ENCODE measurements around the gene C6orf120.

The C6orf120 gene

GRCh38 chr6:169685860-169686259 lies 16.1 kb upstream of the C6orf120 start:
- no peak for DNase-seq

GRCh38 chr6:169689287-169689686 lies 12.6 kb upstream of the C6orf120 start:
- no peak for DNase-seq

- no peak for DNase-seq
These were observed 10.7 kb upstream of the C6orf120 start for GRCh38 chr6:169691260-169691659.

GRCh38 chr6:169692516-169692915 lies 9.4 kb upstream of the C6orf120 start:
- DNase-seq: no peak

- no peak for DNase-seq
These were observed 6.8 kb upstream of the C6orf120 start for GRCh38 chr6:169695131-169695530.

GRCh38 chr6:169697115-169697514 lies 4.8 kb upstream of the C6orf120 start:
- peak; percentile 2 for DNase-seq

- DNase-seq: no peak
These were observed 1.6 kb upstream of the C6orf120 start for GRCh38 chr6:169700296-169700695.

GRCh38 chr6:169701311-169701953 lies 494 bp upstream of the C6orf120 start:
- DNase-seq: peak; percentile 60

- DNase-seq: no peak
These were observed 917 bp downstream of the C6orf120 start for GRCh38 chr6:169702840-169703246.

- no peak for DNase-seq
These were observed 5.8 kb downstream of the C6orf120 start for GRCh38 chr6:169707772-169708171.

GRCh38 chr6:169709293-169709692 lies 7.4 kb downstream of the C6orf120 start:
- DNase-seq: no peak

GRCh38 chr6:169710009-169710408 lies 8.1 kb downstream of the C6orf120 start:
- DNase-seq: no peak

- no peak for DNase-seq
These were observed 12.3 kb downstream of the C6orf120 start for GRCh38 chr6:169714178-169714577.

GRCh38 chr6:169714595-169714994 lies 12.7 kb downstream of the C6orf120 start:
- no peak for DNase-seq

- DNase-seq: no peak
These were observed 17.2 kb downstream of the C6orf120 start for GRCh38 chr6:169719117-169719516.

- DNase-seq: no peak
These were observed 18.4 kb downstream of the C6orf120 start for GRCh38 chr6:169720207-169720855.

- peak; percentile 55 for DNase-seq
These were observed 20.7 kb downstream of the C6orf120 start for GRCh38 chr6:169722362-169723199.

GRCh38 chr6:169723200-169723909 lies 21.4 kb downstream of the C6orf120 start:
- peak; percentile 68 for DNase-seq

- peak; percentile 35 for DNase-seq
These were observed 22.1 kb downstream of the C6orf120 start for GRCh38 chr6:169723991-169724493.

GRCh38 chr6:169724494-169725124 lies 22.7 kb downstream of the C6orf120 start, which contains the start of gene PHF10:
Gene PHF10 (minus strand): TSS chr6:169724500. CDS start chr6:169723931, 569 bp downstream.
- DNase-seq: peak; percentile 26

GRCh38 chr6:169725125-169726048 lies 23.5 kb downstream of the C6orf120 start:
- DNase-seq: peak; percentile 30

Data from midbrain (tissue), 1 donor.